BE2C (cell line): Measurements from ENCODE around the gene PAPLN.

ENCODE experiments used
- DNase-seq: peaks from one replicate; pipeline ENCODE4 v3.0.0-alpha.2; 2020
- H3K27me3 ChIP-seq: fragments of 250-450 bp; sonication (Bioruptor Pico); 2 replicates; pipeline ENCODE4 v1.5.1; 2020; ENCODE audit warnings: mild to moderate bottlenecking
- H3K36me3 ChIP-seq: fragments of 250-450 bp; sonication (Bioruptor Pico); 2 replicates; pipeline ENCODE4 v1.5.1; 2020; ENCODE audit warnings: mild to moderate bottlenecking
- H3K4me1 ChIP-seq: fragments of 250-450 bp; sonication (Bioruptor Pico); 2 replicates; pipeline ENCODE4 v1.5.1; 2020
- H3K4me3 ChIP-seq: 2 replicates; pipeline ENCODE4 v1.5.1; 2011; ENCODE audit warnings: low read depth, low read length
- H3K9me3 ChIP-seq: fragments of 250-450 bp; sonication (Bioruptor Pico); 2 replicates; pipeline ENCODE4 v1.5.1; 2020
- CTCF ChIP-seq: IDR thresholded peaks from 2 replicates; pipeline ENCODE4 v1.5.1; 2012; ENCODE audit warnings: mild to moderate bottlenecking, low read depth, low read length

Gene PAPLN

GRCh38 chr14:73254247-73255004 is 17.1 kb downstream of the PAPLN start:
- Histone ChIP-seq H3K9me3 (no peaks in the 10 kb centered on the region), H3K4me1 (no peaks in the 10 kb centered on the region)
- DNase-seq, result no peak

GRCh38 chr14:73255005-73255400 is 17.7 kb downstream of the PAPLN start:
- no peaks in the 10 kb centered on the region for H3K9me3 ChIP-seq
- H3K4me3 ChIP-seq, result no peak overlapping the region
- H3K27me3 ChIP-seq, result no peaks in the 10 kb centered on the region
- TF ChIP-seq CTCF, result no peak
- H3K4me1 ChIP-seq, result no peaks in the 10 kb centered on the region
- DNase-seq, result no peak
- no peaks in the 10 kb centered on the region for H3K36me3 ChIP-seq

More at GRCh38 chr14:73254247-73255004, 17.1 kb downstream of the PAPLN start:
- H3K36me3 ChIP-seq, result no peaks in the 10 kb centered on the region
- no peak overlapping the region for H3K4me3 ChIP-seq
- TF ChIP-seq CTCF, result no peak
- no peaks in the 10 kb centered on the region for H3K27me3 ChIP-seq

- no peak overlapping the region for H3K4me3 ChIP-seq
- H3K9me3 ChIP-seq, result no peaks in the 10 kb centered on the region
- no peak for DNase-seq
- no peaks in the 10 kb centered on the region for H3K4me1 ChIP-seq
- TF ChIP-seq CTCF, result no peak
- H3K36me3 ChIP-seq, result no peaks in the 10 kb centered on the region
- no peaks in the 10 kb centered on the region for H3K27me3 ChIP-seq
Observed at GRCh38 chr14:73255693-73256225, 18.5 kb downstream of the PAPLN start.

GRCh38 chr14:73258076-73258475 is 20.8 kb downstream of the PAPLN start:
- TF ChIP-seq CTCF, result no peak
- no peaks in the 10 kb centered on the region for H3K4me1 ChIP-seq
- no peaks in the 10 kb centered on the region for H3K27me3 ChIP-seq
- no peaks in the 10 kb centered on the region for H3K36me3 ChIP-seq
- H3K9me3 ChIP-seq, result no peaks in the 10 kb centered on the region
- H3K4me3 ChIP-seq, result no peak overlapping the region
- no peak for DNase-seq

DNA sequence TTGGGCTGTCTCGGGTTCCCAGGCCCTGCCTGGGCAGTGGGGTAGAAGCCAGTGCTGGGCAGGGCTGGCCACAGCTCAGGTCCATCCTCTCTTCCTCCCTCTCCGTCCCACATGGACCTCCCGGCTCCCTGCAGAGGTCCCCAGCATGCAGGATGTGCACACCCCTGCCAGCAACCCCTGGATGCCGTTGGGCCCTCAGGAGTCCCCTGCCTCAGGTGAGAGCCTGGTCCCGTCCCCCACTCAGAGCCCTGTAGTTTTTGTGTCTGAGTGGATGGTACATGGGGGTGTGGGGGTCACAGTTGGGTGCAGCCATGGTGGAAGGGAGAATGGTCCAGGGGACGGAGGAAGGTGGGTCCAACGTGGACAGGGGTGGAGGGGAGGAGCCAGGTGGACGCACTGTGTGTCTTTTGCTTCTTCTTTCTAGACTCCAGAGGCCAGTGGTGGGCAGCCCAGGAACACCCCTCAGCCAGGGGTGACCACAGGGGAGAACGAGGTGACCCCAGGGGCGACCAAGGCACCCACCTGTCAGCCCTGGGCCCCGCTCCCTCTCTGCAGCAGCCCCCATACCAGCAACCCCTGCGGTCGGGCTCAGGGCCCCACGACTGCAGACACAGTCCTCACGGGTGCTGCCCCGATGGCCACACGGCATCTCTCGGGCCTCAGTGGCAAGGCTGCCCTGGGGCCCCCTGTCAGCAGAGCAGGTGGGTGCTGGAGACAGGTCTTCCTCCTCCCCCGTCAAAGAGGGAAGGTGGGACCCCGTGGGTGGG is 21.7 kb downstream of the PAPLN start:
- no peak overlapping the region for H3K4me3 ChIP-seq
- DNase-seq, result no peak
- no peaks in the 10 kb centered on the region for H3K9me3 ChIP-seq
- no peaks in the 10 kb centered on the region for H3K36me3 ChIP-seq
- no peaks in the 10 kb centered on the region for H3K4me1 ChIP-seq
- TF ChIP-seq CTCF, result no peak
- H3K27me3 ChIP-seq, result no peaks in the 10 kb centered on the region

GRCh38 chr14:73259837-73260236 is 22.5 kb downstream of the PAPLN start:
- no peak overlapping the region for H3K4me3 ChIP-seq
- H3K36me3 ChIP-seq, result no peaks in the 10 kb centered on the region
- H3K27me3 ChIP-seq, result no peaks in the 10 kb centered on the region
- no peak for TF ChIP-seq CTCF
- H3K9me3 ChIP-seq, result no peaks in the 10 kb centered on the region
- H3K4me1 ChIP-seq, result no peaks in the 10 kb centered on the region
- DNase-seq, result no peak
